K562 (cell line): ENCODE results near the gene CACNG3. TPM values are rescaled to one million over a fixed set of nuclear protein-coding genes. Genes with fewer than 3 reads are reported as not detected.

Experiments used
- ATAC-seq: fragments of 200-7000 bp; cut with Tn5 transposase; 3 replicates; pipeline ENCODE4 v1.9.1; 2020; ENCODE audit warnings: moderate library complexity
- BruUV-seq: library from RNA; stranded (reverse); fragments of 400-500 nt; replicated peaks from 2 replicates; lab custom pipeline; 2021; lab: Mats Ljungman, UMichigan
- CTCF ChIA-PET: fragments of 300-600 bp; formaldehyde crosslinking; extraction: SDS; loops from one replicate; lab custom pipeline; 2021; ENCODE audit warnings: low intra/inter-chr PET ratio; lab: Yijun Ruan, JAX
- POLR2A ChIA-PET: fragments of 300-600, 350-650 bp; sonication (Branson Sonifier 250); formaldehyde crosslinking; extraction: SDS; loops from one replicate; lab custom pipeline; 2021; ENCODE audit warnings: antibody characterized with exemption, inconsistent platforms; lab: Yijun Ruan, JAX
- DNase-seq, 4 experiments: peaks; one replicate each; pipeline versions ENCODE4 v3.0.0 to v3.0.0-alpha.2; 2011 to 2018; ENCODE audit warnings: low spot score in 3 of 4, mixed read lengths in 3 of 4; ENCODE audit errors: extremely low read depth in 1 of 4
- FAIRE-seq: peaks from 2 replicates; lab custom pipeline; 2011; peaks lifted over from hg19 to GRCh38; lab: Jason Lieb, UNC
- H2AFZ ChIP-seq: 2 replicates; pipeline ENCODE4 v1.6.0; 2011; ENCODE audit warnings: low read depth, low read length, control low read depth, inconsistent platforms
- H3K27ac ChIP-seq: fragments of 200-600 bp; 3 replicates; pipeline ENCODE4 v1.8.0; 2011; ENCODE audit warnings: low read depth, mild to moderate bottlenecking, control low read depth, inconsistent platforms, low read length, moderate library complexity, mixed read lengths; ENCODE audit errors: extremely low read depth
- H3K27me3 ChIP-seq, 2 experiments: fragments of 300-600 bp in 1 of 2; 2 replicates in 1 of 2; 3 replicates in 1 of 2; pipeline versions ENCODE4 v1.6.0 to v1.8.0; 2011; ENCODE audit warnings: inconsistent platforms in 2 of 2, low read length in 2 of 2, mild to moderate bottlenecking in 1 of 2, mixed read lengths in 1 of 2, moderate library complexity in 1 of 2; ENCODE audit not compliant: control insufficient read depth in 2 of 2, insufficient read depth in 2 of 2
- H3K36me3 ChIP-seq: fragments of 300-600 bp; 3 replicates; pipeline ENCODE4 v1.8.0; 2011; ENCODE audit warnings: mild to moderate bottlenecking, low read length, inconsistent platforms; ENCODE audit not compliant: control insufficient read depth, insufficient read depth
- H3K4me1 ChIP-seq, 2 experiments: fragments of 200-600 bp in 1 of 2; replicated peaks in 1 of 2; 2 replicates in 1 of 2; 3 replicates in 1 of 2; pipeline versions ENCODE4 v1.5.1 to v1.8.0; 2011; ENCODE audit warnings: inconsistent platforms in 2 of 2, low read length in 2 of 2, mild to moderate bottlenecking in 1 of 2, mixed read lengths in 1 of 2, moderate library complexity in 1 of 2; ENCODE audit not compliant: control insufficient read depth in 2 of 2, insufficient read depth in 2 of 2
- H3K4me2 ChIP-seq: 2 replicates; pipeline ENCODE4 v1.6.1; 2011; ENCODE audit warnings: low read length, control low read depth, inconsistent platforms, mixed read lengths; ENCODE audit not compliant: insufficient read depth
- H3K4me3 ChIP-seq: fragments of 200-600 bp; sonication (generic), shearing (Covaris generic); 2 replicates; pipeline ENCODE4 v1.5.1; 2016; ENCODE audit warnings: control low read depth, inconsistent platforms
- H3K79me2 ChIP-seq: fragments of 200-600 bp; 3 replicates; pipeline ENCODE4 v1.8.0; 2011; ENCODE audit warnings: low read length, inconsistent platforms; ENCODE audit not compliant: control insufficient read depth, insufficient read depth
- H3K9ac ChIP-seq, 2 experiments: 2 replicates each; pipeline versions ENCODE4 v1.6.0 to v1.6.1; 2011; ENCODE audit warnings: low read depth in 2 of 2, low read length in 2 of 2, control low read depth in 1 of 2, inconsistent platforms in 1 of 2, mild to moderate bottlenecking in 1 of 2, mixed read lengths in 1 of 2; ENCODE audit not compliant: insufficient read depth in 1 of 2
- H3K9me1 ChIP-seq: one replicate; pipeline ENCODE4 v1.6.0; 2011; ENCODE audit warnings: inconsistent platforms, mild to moderate bottlenecking, low read length, moderate library complexity; ENCODE audit not compliant: control insufficient read depth, insufficient read depth
- H3K9me3 ChIP-seq: replicated peaks from 2 replicates; pipeline ENCODE4 v1.5.1; 2011; ENCODE audit warnings: low read depth, low read length, inconsistent platforms; ENCODE audit not compliant: control insufficient read depth, insufficient read depth
- H4K20me1 ChIP-seq: replicated peaks from 2 replicates; pipeline ENCODE4 v1.6.1; 2011; ENCODE audit warnings: low read length, inconsistent platforms, mixed read lengths; ENCODE audit not compliant: control insufficient read depth, insufficient read depth
- ARID1B ChIP-seq: fragments of 450-650 bp; IDR thresholded peaks from 2 replicates; pipeline ENCODE4 v1.6.1; 2016; ENCODE audit warnings: antibody characterized with exemption, mild to moderate bottlenecking, inconsistent platforms
- POLR2B ChIP-seq: fragments of 450-650 bp; IDR thresholded peaks from 2 replicates; pipeline ENCODE4 v1.6.1; 2018; ENCODE audit warnings: low read depth; ENCODE audit not compliant: partially characterized antibody
- RUNX1 ChIP-seq: sonication (generic); IDR thresholded peaks from 2 replicates; pipeline ENCODE4 v1.6.1; 2016; ENCODE audit warnings: antibody characterized with exemption, low read depth
- THRB ChIP-seq: fragments of 450-650 bp; formaldehyde crosslinking; conservative IDR thresholded peaks from 2 replicates; pipeline ENCODE4 v1.4.0; 2022; ENCODE audit warnings: mild to moderate bottlenecking, missing genetic modification characterization
- ZBTB12 ChIP-seq: fragments of 250-450 bp; sonication (Bioruptor Pico); IDR thresholded peaks from 2 replicates; pipeline ENCODE4 v1.4.0; 2020
- ZNF644 ChIP-seq: fragments of 200-800 bp; sonication (Bioruptor generic); IDR thresholded peaks from 2 replicates; pipeline ENCODE4 v1.6.1; 2016; ENCODE audit warnings: low read depth, missing genetic modification characterization, missing compliant biosample characterization
- ZNF668 ChIP-seq: fragments of 250-450 bp; sonication (Bioruptor Pico); IDR thresholded peaks from 2 replicates; pipeline ENCODE4 v1.8.0; 2022; ENCODE audit warnings: mild to moderate bottlenecking, inconsistent platforms
- in situ Hi-C: fragments of 300-500 bp; cut with MboI; formaldehyde crosslinking; loops from 4 replicates; pipeline ENCODE4 v1.15.0; 2018; ENCODE audit warnings: inconsistent platforms, mixed read lengths
- intact Hi-C: fragments of 100-400 bp; cut with micrococcal nuclease; formaldehyde crosslinking; loops from 2 replicates; pipeline ENCODE4 v1.14.2; 2022
- polyA plus RNA-seq, 8 experiments: library from polyadenylated mRNA; depleted of rRNA in 4 of 8; stranded (reverse) in 5 of 8; unstranded in 3 of 8; fragments of >200 nt; fragmentation: Nextera tagmentation in 2 of 8; fragmentation: Illumina TruSeq in 1 of 8; extraction: Ambion mirVana in 2 of 8; extraction: Trizol in 1 of 8; gene quantifications; 2 replicates each; pipeline versions ENCODE4 v1.2.1 to v1.2.3, GENCODE V29; 2011 to 2014; ENCODE audit warnings: inconsistent platforms in 1 of 8, missing spikeins in 1 of 8
- total RNA-seq, 7 experiments: library from RNA; depleted of rRNA in 6 of 7; stranded (reverse); fragments of >200 nt in 6 of 7; fragmentation: Illumina TruSeq in 2 of 7; extraction: Trizol in 2 of 7; gene quantifications; 2 replicates each; pipeline versions ENCODE4 v1.2.1 to v1.2.3, GENCODE V29; 2011 to 2021; ENCODE audit warnings: low replicate concordance in 1 of 7
- TF ChIP-seq, protein P1 (sequence below), 2 experiments: fragments of 450-650 bp; IDR thresholded peaks; 2 replicates each; pipeline ENCODE4 v1.6.1; 2016; ENCODE audit warnings: mild to moderate bottlenecking in 2 of 2, borderline replicate concordance in 1 of 2, low read depth in 1 of 2, moderate library complexity in 1 of 2
- TF ChIP-seq, protein P2 (sequence below): sonication (generic); formaldehyde crosslinking; IDR thresholded peaks from 2 replicates; pipeline ENCODE4 v1.8.0; 2022; ENCODE audit warnings: missing genetic modification reagents, mild to moderate bottlenecking, borderline replicate concordance

CACNG3 gene
- total and polyA plus RNA-seq, 9 of the 15 experiments (the other 6 are each of a cell fraction or from before 2014, with no cell fraction given): not detected

DNA sequence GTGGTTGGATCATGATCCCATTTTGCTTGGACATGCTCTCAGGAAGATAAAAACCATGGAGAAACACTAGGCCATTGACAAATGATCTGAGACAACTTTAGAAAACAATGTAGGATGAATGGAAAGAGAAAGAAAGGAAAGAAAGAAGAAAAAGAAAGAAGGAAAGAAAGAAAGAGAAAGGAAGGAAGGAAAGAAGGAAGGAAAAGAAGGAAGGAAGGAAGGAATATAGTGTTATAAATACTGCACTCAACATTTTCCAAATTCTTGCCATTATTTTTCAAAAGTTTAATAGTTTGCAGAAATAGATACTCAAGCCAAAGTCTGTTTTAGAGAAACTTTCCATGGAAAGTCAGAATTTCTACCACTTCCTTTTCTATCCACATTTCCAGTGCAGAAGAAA lies 39.2 kb upstream of the CACNG3 start:
- H3K9ac ChIP-seq: no peak overlapping the region
- no peaks in the 10 kb centered on the region for H3K79me2 ChIP-seq
- H2AFZ ChIP-seq: no peak overlapping the region
- POLR2A ChIA-PET: interaction anchor here (0.7 to 1.4 kb wide), 4 partner anchors 8 to 72 kb away, joined by 3 read pairs; no protein-coding TSS in a partner anchor
- no peak overlapping the region for H3K27ac ChIP-seq
- peaks cover 69% of the 10 kb centered on the region for H3K36me3 ChIP-seq
- H3K9me3 ChIP-seq: no peaks in the 10 kb centered on the region
- no peaks in the 10 kb centered on the region for H3K27me3 ChIP-seq
- peaks cover 4% of the 10 kb centered on the region for H3K9me1 ChIP-seq
- H3K4me2 ChIP-seq: no peak overlapping the region
- in situ Hi-C loops (no loop called here), intact Hi-C loops (no loop called here)
- ATAC-seq (no peak), FAIRE-seq (peak; percentile 42), DNase-seq (no peak)
- CTCF ChIA-PET: no interaction called here
- H3K4me1 ChIP-seq: peaks cover 6 to 33% of the 10 kb centered on the region in 2 experiments; a peak in 3 of 5 replicates
- H3K4me3 ChIP-seq: no peak overlapping the region
- no TSS peak for BruUV-seq
- H4K20me1 ChIP-seq: peaks cover under 1% of the 10 kb centered on the region; the same call in 1 of the 2 replicates
- TF ChIP-seq POLR2B (peak; percentile 60), ARID1B (no peak), THRB (CRISPR knock-in tag) (0 out of 2 replicates have a peak, but pooled peaks have one; percentile 25), RUNX1 (no peak), ZBTB12 (CRISPR knock-in tag) (no peak), ZNF668 (CRISPR knock-in tag) (no peak), ZNF644 (tag) (no peak)
- TF ChIP-seq, protein P1, sequence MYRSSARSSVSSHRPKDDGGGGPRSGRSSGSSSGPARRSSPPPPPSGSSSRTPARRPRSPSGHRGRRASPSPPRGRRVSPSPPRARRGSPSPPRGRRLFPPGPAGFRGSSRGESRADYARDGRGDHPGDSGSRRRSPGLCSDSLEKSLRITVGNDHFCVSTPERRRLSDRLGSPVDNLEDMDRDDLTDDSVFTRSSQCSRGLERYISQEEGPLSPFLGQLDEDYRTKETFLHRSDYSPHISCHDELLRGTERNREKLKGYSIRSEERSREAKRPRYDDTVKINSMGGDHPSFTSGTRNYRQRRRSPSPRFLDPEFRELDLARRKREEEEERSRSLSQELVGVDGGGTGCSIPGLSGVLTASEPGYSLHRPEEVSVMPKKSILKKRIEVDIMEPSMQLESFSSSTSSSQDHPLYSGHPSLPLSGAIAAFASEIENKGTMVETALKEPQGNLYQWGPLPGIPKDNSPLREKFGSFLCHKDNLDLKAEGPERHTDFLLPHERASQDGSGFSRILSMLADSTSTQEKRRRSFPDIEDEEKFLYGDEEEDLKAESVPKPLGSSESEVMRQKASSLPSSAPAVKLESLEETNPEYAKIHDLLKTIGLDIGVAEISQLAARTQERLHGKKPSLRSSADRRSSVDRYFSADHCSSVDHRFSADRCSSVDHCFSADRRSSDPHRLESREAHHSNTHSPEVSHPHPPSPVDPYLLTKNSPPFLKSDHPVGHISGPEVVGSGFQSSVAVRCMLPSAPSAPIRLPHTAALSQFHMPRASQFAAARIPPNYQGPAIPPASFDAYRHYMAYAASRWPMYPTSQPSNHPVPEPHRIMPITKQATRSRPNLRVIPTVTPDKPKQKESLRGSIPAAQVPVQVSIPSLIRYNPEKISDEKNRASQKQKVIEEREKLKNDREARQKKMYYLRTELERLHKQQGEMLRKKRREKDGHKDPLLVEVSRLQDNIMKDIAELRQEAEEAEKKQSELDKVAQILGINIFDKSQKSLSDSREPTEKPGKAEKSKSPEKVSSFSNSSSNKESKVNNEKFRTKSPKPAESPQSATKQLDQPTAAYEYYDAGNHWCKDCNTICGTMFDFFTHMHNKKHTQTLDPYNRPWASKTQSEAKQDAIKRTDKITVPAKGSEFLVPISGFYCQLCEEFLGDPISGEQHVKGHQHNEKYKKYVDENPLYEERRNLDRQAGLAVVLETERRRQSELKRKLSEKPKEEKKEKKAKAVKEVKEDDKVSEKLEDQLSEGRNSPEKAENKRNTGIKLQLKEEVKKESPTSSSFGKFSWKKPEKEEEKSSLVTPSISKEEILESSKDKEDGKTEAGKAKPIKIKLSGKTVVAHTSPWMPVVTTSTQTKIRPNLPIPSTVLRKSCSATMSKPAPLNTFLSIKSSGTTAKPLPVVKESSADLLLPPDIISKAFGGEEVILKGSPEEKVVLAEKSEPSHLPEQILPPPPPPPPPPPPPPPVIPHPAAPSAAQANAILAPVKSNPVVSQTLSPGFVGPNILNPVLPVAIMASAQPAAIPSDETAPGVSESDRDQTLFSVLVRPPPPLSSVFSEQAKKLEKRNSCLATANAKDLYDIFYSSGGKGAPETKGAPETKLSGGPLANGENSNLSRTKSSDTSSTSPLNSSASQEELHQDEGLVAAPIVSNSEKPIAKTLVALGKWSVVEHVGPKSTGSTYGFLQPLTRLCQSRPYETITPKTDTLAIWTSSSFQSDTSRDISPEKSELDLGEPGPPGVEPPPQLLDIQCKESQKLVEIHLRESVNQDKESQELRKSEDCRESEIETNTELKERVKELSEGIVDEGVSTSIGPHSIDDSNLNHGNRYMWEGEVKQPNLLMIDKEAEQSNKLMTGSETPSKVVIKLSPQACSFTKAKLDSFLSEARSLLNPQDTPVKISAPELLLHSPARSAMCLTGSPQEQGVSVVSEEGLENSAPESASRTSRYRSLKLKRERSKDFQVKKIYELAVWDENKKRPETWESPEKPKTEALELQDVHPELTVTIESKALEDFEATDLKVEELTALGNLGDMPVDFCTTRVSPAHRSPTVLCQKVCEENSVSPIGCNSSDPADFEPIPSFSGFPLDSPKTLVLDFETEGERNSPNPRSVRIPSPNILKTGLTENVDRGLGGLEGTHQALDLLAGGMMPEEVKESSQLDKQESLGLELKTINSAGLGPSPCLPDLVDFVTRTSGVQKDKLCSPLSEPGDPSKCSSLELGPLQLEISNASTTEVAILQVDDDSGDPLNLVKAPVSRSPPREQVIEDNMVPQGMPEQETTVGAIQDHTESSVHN (IDR thresholded peaks at IDR 0.05; ENCODE audit: borderline replicate concordance in 1 of 2, low read depth in 1 of 2): no peak
- TF ChIP-seq, protein P2, sequence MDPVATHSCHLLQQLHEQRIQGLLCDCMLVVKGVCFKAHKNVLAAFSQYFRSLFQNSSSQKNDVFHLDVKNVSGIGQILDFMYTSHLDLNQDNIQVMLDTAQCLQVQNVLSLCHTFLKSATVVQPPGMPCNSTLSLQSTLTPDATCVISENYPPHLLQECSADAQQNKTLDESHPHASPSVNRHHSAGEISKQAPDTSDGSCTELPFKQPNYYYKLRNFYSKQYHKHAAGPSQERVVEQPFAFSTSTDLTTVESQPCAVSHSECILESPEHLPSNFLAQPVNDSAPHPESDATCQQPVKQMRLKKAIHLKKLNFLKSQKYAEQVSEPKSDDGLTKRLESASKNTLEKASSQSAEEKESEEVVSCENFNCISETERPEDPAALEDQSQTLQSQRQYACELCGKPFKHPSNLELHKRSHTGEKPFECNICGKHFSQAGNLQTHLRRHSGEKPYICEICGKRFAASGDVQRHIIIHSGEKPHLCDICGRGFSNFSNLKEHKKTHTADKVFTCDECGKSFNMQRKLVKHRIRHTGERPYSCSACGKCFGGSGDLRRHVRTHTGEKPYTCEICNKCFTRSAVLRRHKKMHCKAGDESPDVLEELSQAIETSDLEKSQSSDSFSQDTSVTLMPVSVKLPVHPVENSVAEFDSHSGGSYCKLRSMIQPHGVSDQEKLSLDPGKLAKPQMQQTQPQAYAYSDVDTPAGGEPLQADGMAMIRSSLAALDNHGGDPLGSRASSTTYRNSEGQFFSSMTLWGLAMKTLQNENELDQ (CRISPR knock-in tag): no peak
